ENCODE measurements around the gene BARHL2.

BARHL2 gene

GRCh38 chr1:90710579-90711536 is 6.2 kb downstream of the BARHL2 start:
- Histone ChIP-seq H3K9ac (ENCODE audit: low read depth in 1 of 2, low read length in 2 of 2) (no peak overlapping the region), H3K4me1 (ENCODE audit: control insufficient read depth in 1 of 2, insufficient read depth in 2 of 2, low read length in 2 of 2) (no peaks in the 10 kb centered on the region), H3K4me3 (ENCODE audit: low read depth in 1 of 2, low read length in 2 of 2) (no peak overlapping the region), H3K27ac (ENCODE audit: low read depth, low read length) (no peak overlapping the region), H3K27me3 (ENCODE audit: control insufficient read depth in 1 of 2, insufficient read depth in 2 of 2, low read length in 2 of 2) (peaks cover 82 to 98% of the 10 kb centered on the region in 2 donors), H3K9me3 (ENCODE audit: control insufficient read depth in 1 of 2, low read length in 2 of 2) (no peaks in the 10 kb centered on the region), H3K36me3 (ENCODE audit: control insufficient read depth in 1 of 2, insufficient read depth in 2 of 2, low read length in 2 of 2) (no peaks in the 10 kb centered on the region)

GRCh38 chr1:90709535-90709934 is 7.6 kb downstream of the BARHL2 start:
- Histone ChIP-seq H3K36me3 (ENCODE audit: control insufficient read depth in 1 of 2, insufficient read depth in 2 of 2, low read length in 2 of 2) (no peaks in the 10 kb centered on the region), H3K27ac (ENCODE audit: low read depth, low read length) (no peak overlapping the region), H3K4me3 (ENCODE audit: low read depth in 1 of 2, low read length in 2 of 2) (no peak overlapping the region), H3K4me1 (ENCODE audit: control insufficient read depth in 1 of 2, insufficient read depth in 2 of 2, low read length in 2 of 2) (no peaks in the 10 kb centered on the region), H3K9ac (ENCODE audit: low read depth in 1 of 2, low read length in 2 of 2) (no peak overlapping the region), H3K27me3 (ENCODE audit: control insufficient read depth in 1 of 2, insufficient read depth in 2 of 2, low read length in 2 of 2) (peaks cover 85 to 98% of the 10 kb centered on the region in 2 donors), H3K9me3 (ENCODE audit: control insufficient read depth in 1 of 2, low read length in 2 of 2) (no peaks in the 10 kb centered on the region)

GRCh38 chr1:90708826-90709225 is 8.3 kb downstream of the BARHL2 start:
- no peaks in the 10 kb centered on the region for H3K4me1 ChIP-seq (ENCODE audit: control insufficient read depth in 1 of 2, insufficient read depth in 2 of 2, low read length in 2 of 2)
- H3K4me3 ChIP-seq (ENCODE audit: low read depth in 1 of 2, low read length in 2 of 2): no peak overlapping the region
- H3K27ac ChIP-seq (ENCODE audit: low read depth, low read length): no peak overlapping the region
- H3K9ac ChIP-seq (ENCODE audit: low read depth in 1 of 2, low read length in 2 of 2): no peak overlapping the region
- H3K9me3 ChIP-seq (ENCODE audit: control insufficient read depth in 1 of 2, low read length in 2 of 2): no peaks in the 10 kb centered on the region
- H3K27me3 ChIP-seq (ENCODE audit: control insufficient read depth in 1 of 2, insufficient read depth in 2 of 2, low read length in 2 of 2): peaks cover 77 to 98% of the 10 kb centered on the region in 2 donors
- H3K36me3 ChIP-seq (ENCODE audit: control insufficient read depth in 1 of 2, insufficient read depth in 2 of 2, low read length in 2 of 2): no peaks in the 10 kb centered on the region

GRCh38 chr1:90708236-90708786 is 8.8 kb downstream of the BARHL2 start:
- Histone ChIP-seq H3K9me3 (ENCODE audit: control insufficient read depth in 1 of 2, low read length in 2 of 2) (no peaks in the 10 kb centered on the region), H3K27ac (ENCODE audit: low read depth, low read length) (no peak overlapping the region), H3K4me3 (ENCODE audit: low read depth in 1 of 2, low read length in 2 of 2) (no peak overlapping the region), H3K27me3 (ENCODE audit: control insufficient read depth in 1 of 2, insufficient read depth in 2 of 2, low read length in 2 of 2) (peaks cover 72 to 95% of the 10 kb centered on the region in 2 donors), H3K4me1 (ENCODE audit: control insufficient read depth in 1 of 2, insufficient read depth in 2 of 2, low read length in 2 of 2) (no peaks in the 10 kb centered on the region), H3K9ac (ENCODE audit: low read depth in 1 of 2, low read length in 2 of 2) (no peak overlapping the region), H3K36me3 (ENCODE audit: control insufficient read depth in 1 of 2, insufficient read depth in 2 of 2, low read length in 2 of 2) (no peaks in the 10 kb centered on the region)

- Histone ChIP-seq H3K4me3 (ENCODE audit: low read depth in 1 of 2, low read length in 2 of 2) (peak overlapping the region in 1 of 2 donors; percentile 17), H3K27ac (ENCODE audit: low read depth, low read length) (no peak overlapping the region), H3K36me3 (ENCODE audit: control insufficient read depth in 1 of 2, insufficient read depth in 2 of 2, low read length in 2 of 2) (no peaks in the 10 kb centered on the region), H3K9me3 (ENCODE audit: control insufficient read depth in 1 of 2, low read length in 2 of 2) (no peaks in the 10 kb centered on the region), H3K9ac (ENCODE audit: low read depth in 1 of 2, low read length in 2 of 2) (no peak overlapping the region), H3K4me1 (ENCODE audit: control insufficient read depth in 1 of 2, insufficient read depth in 2 of 2, low read length in 2 of 2) (no peaks in the 10 kb centered on the region), H3K27me3 (ENCODE audit: control insufficient read depth in 1 of 2, insufficient read depth in 2 of 2, low read length in 2 of 2) (peaks cover 63 to 89% of the 10 kb centered on the region in 2 donors)
Observed at GRCh38 chr1:90707363-90707710, 9.8 kb downstream of the BARHL2 start.

- no peak overlapping the region for H3K9ac ChIP-seq (ENCODE audit: low read depth in 1 of 2, low read length in 2 of 2)
- H3K27me3 ChIP-seq (ENCODE audit: control insufficient read depth in 1 of 2, insufficient read depth in 2 of 2, low read length in 2 of 2): peaks cover 56 to 88% of the 10 kb centered on the region in 2 donors
- H3K4me3 ChIP-seq (ENCODE audit: low read depth in 1 of 2, low read length in 2 of 2): peak overlapping the region in 1 of 2 donors; percentile 17
- no peak overlapping the region for H3K27ac ChIP-seq (ENCODE audit: low read depth, low read length)
- no peaks in the 10 kb centered on the region for H3K9me3 ChIP-seq (ENCODE audit: control insufficient read depth in 1 of 2, low read length in 2 of 2)
- H3K36me3 ChIP-seq (ENCODE audit: control insufficient read depth in 1 of 2, insufficient read depth in 2 of 2, low read length in 2 of 2): no peaks in the 10 kb centered on the region
- no peaks in the 10 kb centered on the region for H3K4me1 ChIP-seq (ENCODE audit: control insufficient read depth in 1 of 2, insufficient read depth in 2 of 2, low read length in 2 of 2)
Observed at GRCh38 chr1:90706437-90707362, 10.4 kb downstream of the BARHL2 start.

- Histone ChIP-seq H3K4me3 (ENCODE audit: low read depth in 1 of 2, low read length in 2 of 2) (no peak overlapping the region), H3K27me3 (ENCODE audit: control insufficient read depth in 1 of 2, insufficient read depth in 2 of 2, low read length in 2 of 2) (peaks cover 50 to 86% of the 10 kb centered on the region in 2 donors), H3K36me3 (ENCODE audit: control insufficient read depth in 1 of 2, insufficient read depth in 2 of 2, low read length in 2 of 2) (no peaks in the 10 kb centered on the region), H3K4me1 (ENCODE audit: control insufficient read depth in 1 of 2, insufficient read depth in 2 of 2, low read length in 2 of 2) (no peaks in the 10 kb centered on the region), H3K27ac (ENCODE audit: low read depth, low read length) (no peak overlapping the region), H3K9me3 (ENCODE audit: control insufficient read depth in 1 of 2, low read length in 2 of 2) (no peaks in the 10 kb centered on the region), H3K9ac (ENCODE audit: low read depth in 1 of 2, low read length in 2 of 2) (no peak overlapping the region)
Observed at GRCh38 chr1:90705956-90706355, 11.1 kb downstream of the BARHL2 start.

GRCh38 chr1:90704817-90705216 is 12.3 kb downstream of the BARHL2 start:
- peaks cover 38 to 84% of the 10 kb centered on the region in 2 donors for H3K27me3 ChIP-seq (ENCODE audit: control insufficient read depth in 1 of 2, insufficient read depth in 2 of 2, low read length in 2 of 2)

GRCh38 chr1:90694846-90695245 is 22.3 kb downstream of the BARHL2 start:
- Histone ChIP-seq H3K4me1 (ENCODE audit: control insufficient read depth in 1 of 2, insufficient read depth in 2 of 2, low read length in 2 of 2) (no peaks in the 10 kb centered on the region), H3K9me3 (ENCODE audit: control insufficient read depth in 1 of 2, low read length in 2 of 2) (no peaks in the 10 kb centered on the region)

More at GRCh38 chr1:90704817-90705216, 12.3 kb downstream of the BARHL2 start:
- H3K4me1 ChIP-seq (ENCODE audit: control insufficient read depth in 1 of 2, insufficient read depth in 2 of 2, low read length in 2 of 2): no peaks in the 10 kb centered on the region
- no peak overlapping the region for H3K4me3 ChIP-seq (ENCODE audit: low read depth in 1 of 2, low read length in 2 of 2)
- no peaks in the 10 kb centered on the region for H3K9me3 ChIP-seq (ENCODE audit: control insufficient read depth in 1 of 2, low read length in 2 of 2)
- no peak overlapping the region for H3K9ac ChIP-seq (ENCODE audit: low read depth in 1 of 2, low read length in 2 of 2)
- no peaks in the 10 kb centered on the region for H3K36me3 ChIP-seq (ENCODE audit: control insufficient read depth in 1 of 2, insufficient read depth in 2 of 2, low read length in 2 of 2)
- no peak overlapping the region for H3K27ac ChIP-seq (ENCODE audit: low read depth, low read length)

More at GRCh38 chr1:90694846-90695245, 22.3 kb downstream of the BARHL2 start:
- H3K9ac ChIP-seq (ENCODE audit: low read depth in 1 of 2, low read length in 2 of 2): no peak overlapping the region
- no peak overlapping the region for H3K27ac ChIP-seq (ENCODE audit: low read depth, low read length)
- no peaks in the 10 kb centered on the region for H3K36me3 ChIP-seq (ENCODE audit: control insufficient read depth in 1 of 2, insufficient read depth in 2 of 2, low read length in 2 of 2)
- H3K4me3 ChIP-seq (ENCODE audit: low read depth in 1 of 2, low read length in 2 of 2): no peak overlapping the region
- peaks cover 5 to 12% of the 10 kb centered on the region in 2 donors for H3K27me3 ChIP-seq (ENCODE audit: control insufficient read depth in 1 of 2, insufficient read depth in 2 of 2, low read length in 2 of 2)
